K562 (cell line): ENCODE measurements around the gene ERVH48-1. TPM values are rescaled to one million over a fixed set of nuclear protein-coding genes. Genes with fewer than 3 reads are reported as not detected.
A peak's percentile ranks its signal among the peaks of the same experiment; 100 is the strongest.

ENCODE experiments used
- ESRRA ChIP-seq: fragments of 450-650 bp; IDR thresholded peaks from 2 replicates; pipeline ENCODE4 v1.6.1; 2014; ENCODE audit warnings: low read depth, mild to moderate bottlenecking, moderate library complexity, borderline replicate concordance
- FOXA1 ChIP-seq: fragments of 450-650 bp; IDR thresholded peaks from 2 replicates; pipeline ENCODE4 v1.6.1; 2016; ENCODE audit warnings: mild to moderate bottlenecking, borderline replicate concordance
- KDM4B ChIP-seq, 2 experiments: fragments of 450-650 bp in 1 of 2; sonication (generic) in 1 of 2; IDR thresholded peaks; 2 replicates each; pipeline ENCODE4 v1.6.1; 2016 to 2017; ENCODE audit warnings: borderline replicate concordance in 2 of 2, antibody characterized with exemption in 1 of 2, low read depth in 1 of 2, mild to moderate bottlenecking in 1 of 2
- MTF1 ChIP-seq: fragments of 250-450 bp; sonication (Bioruptor Pico); IDR thresholded peaks from 2 replicates; pipeline ENCODE4 v1.9.0; 2021; ENCODE audit warnings: moderate library complexity, mild to moderate bottlenecking, inconsistent platforms, borderline replicate concordance
- THRAP3 ChIP-seq: fragments of 450-650 bp; IDR thresholded peaks from 2 replicates; pipeline ENCODE4 v1.6.1; 2016; ENCODE audit warnings: mild to moderate bottlenecking, inconsistent platforms, borderline replicate concordance
- WHSC1 ChIP-seq: IDR thresholded peaks from one replicate; pipeline ENCODE4 v1.6.1; 2012; ENCODE audit warnings: low read length, control low read depth, inconsistent platforms
- YY1 ChIP-seq, 3 experiments: IDR thresholded peaks; 2 replicates each; pipeline ENCODE4 v1.6.1; 2011; ENCODE audit warnings: low read length in 2 of 3, mild to moderate bottlenecking in 2 of 3, moderate library complexity in 2 of 3, borderline replicate concordance in 1 of 3, control low read depth in 1 of 3, low read depth in 1 of 3; ENCODE audit not compliant: insufficient read depth in 3 of 3, insufficient replicate concordance in 2 of 3, control insufficient read depth in 1 of 3, insufficient read length in 1 of 3; ENCODE audit errors: extremely low read depth in 1 of 3
- polyA plus RNA-seq, 8 experiments: library from polyadenylated mRNA; depleted of rRNA in 4 of 8; stranded (reverse) in 5 of 8; unstranded in 3 of 8; fragments of >200 nt; fragmentation: Nextera tagmentation in 2 of 8; fragmentation: Illumina TruSeq in 1 of 8; extraction: Ambion mirVana in 2 of 8; extraction: Trizol in 1 of 8; gene quantifications; 2 replicates each; pipeline versions ENCODE4 v1.2.1 to v1.2.3, GENCODE V29; 2011 to 2014; ENCODE audit warnings: inconsistent platforms in 1 of 8, missing spikeins in 1 of 8
- total RNA-seq, 7 experiments: library from RNA; depleted of rRNA in 6 of 7; stranded (reverse); fragments of >200 nt in 6 of 7; fragmentation: Illumina TruSeq in 2 of 7; extraction: Trizol in 2 of 7; gene quantifications; 2 replicates each; pipeline versions ENCODE4 v1.2.1 to v1.2.3, GENCODE V29; 2011 to 2021; ENCODE audit warnings: low replicate concordance in 1 of 7
- TF ChIP-seq, protein P1 (sequence below): fragments of 450-650 bp; formaldehyde crosslinking; IDR thresholded peaks from 2 replicates; pipeline ENCODE4 v1.4.0; 2020; ENCODE audit warnings: mild to moderate bottlenecking, moderate library complexity
- TF ChIP-seq, protein P2 (sequence below): fragments of 250-450 bp; sonication (Bioruptor Pico); IDR thresholded peaks from 2 replicates; pipeline ENCODE4 v1.5.0; 2021; ENCODE audit warnings: mild to moderate bottlenecking, borderline replicate concordance
- TF ChIP-seq, protein P3 (sequence below): fragments of 450-650 bp; IDR thresholded peaks from one replicate; pipeline ENCODE4 v1.6.1; 2018; ENCODE audit warnings: mild to moderate bottlenecking, moderate library complexity; ENCODE audit not compliant: partially characterized antibody
- TF ChIP-seq, protein P4 (sequence below), 2 experiments: fragments of 450-650 bp in 1 of 2; sonication (generic) in 1 of 2; formaldehyde crosslinking; conservative IDR thresholded peaks; 2 replicates each; pipeline versions ENCODE4 v1.4.0 to v1.8.1; 2020 to 2022; ENCODE audit warnings: mild to moderate bottlenecking in 1 of 2, missing genetic modification reagents in 1 of 2

The ERVH48-1 gene
- total and polyA plus RNA-seq, 9 of the 15 experiments (the other 6 are each of a cell fraction or from before 2014, with no cell fraction given) = 0.08 to 0.49 (median 0.16) TPM; not detected in 3

DNA sequence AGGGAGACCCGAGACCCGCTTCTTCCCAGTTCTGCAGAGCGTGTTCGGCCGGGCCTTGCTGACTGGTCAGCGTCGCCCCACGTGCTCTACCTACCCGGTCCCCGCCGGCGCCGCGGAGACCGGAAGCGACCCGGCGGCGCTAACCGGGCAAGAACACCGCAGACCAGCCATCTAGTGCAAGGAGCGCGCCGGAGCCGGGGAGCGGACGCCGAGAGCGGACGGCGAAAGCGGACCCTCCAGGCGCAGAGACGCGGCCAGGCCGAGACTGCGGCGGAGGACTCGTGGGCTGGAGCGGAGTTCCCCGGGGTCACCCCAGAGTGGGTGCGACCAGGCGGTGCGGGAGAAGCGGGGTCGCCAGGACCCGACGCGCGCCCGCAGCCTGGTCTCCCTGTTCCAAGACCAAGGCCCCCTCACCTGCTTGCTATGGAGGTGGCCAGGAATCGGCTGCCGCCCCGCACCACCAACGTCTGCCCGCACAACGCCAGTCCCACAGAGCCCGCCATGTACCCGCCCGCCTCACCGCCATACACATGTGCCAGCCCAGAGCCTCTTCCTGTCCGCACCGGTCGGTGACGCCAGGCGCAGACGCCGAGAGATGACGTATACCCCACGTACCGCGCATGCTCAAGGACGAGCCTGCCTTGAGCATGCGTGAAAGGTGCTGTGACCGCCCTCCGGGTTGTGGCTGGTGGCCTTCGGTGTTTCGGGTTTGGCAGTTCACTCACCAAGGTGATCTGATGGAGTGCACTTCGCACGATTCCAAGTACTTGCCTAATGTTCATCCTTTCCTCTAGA, 46.2 kb downstream of the ERVH48-1 start, which contains the start of gene WDR4 (continued):
- TF ChIP-seq, protein P1, sequence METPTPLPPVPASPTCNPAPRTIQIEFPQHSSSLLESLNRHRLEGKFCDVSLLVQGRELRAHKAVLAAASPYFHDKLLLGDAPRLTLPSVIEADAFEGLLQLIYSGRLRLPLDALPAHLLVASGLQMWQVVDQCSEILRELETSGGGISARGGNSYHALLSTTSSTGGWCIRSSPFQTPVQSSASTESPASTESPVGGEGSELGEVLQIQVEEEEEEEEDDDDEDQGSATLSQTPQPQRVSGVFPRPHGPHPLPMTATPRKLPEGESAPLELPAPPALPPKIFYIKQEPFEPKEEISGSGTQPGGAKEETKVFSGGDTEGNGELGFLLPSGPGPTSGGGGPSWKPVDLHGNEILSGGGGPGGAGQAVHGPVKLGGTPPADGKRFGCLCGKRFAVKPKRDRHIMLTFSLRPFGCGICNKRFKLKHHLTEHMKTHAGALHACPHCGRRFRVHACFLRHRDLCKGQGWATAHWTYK = peak; percentile 13; the same call in 1 of the 2 replicates
- no peak for TF ChIP-seq WHSC1
- TF ChIP-seq, protein P2, sequence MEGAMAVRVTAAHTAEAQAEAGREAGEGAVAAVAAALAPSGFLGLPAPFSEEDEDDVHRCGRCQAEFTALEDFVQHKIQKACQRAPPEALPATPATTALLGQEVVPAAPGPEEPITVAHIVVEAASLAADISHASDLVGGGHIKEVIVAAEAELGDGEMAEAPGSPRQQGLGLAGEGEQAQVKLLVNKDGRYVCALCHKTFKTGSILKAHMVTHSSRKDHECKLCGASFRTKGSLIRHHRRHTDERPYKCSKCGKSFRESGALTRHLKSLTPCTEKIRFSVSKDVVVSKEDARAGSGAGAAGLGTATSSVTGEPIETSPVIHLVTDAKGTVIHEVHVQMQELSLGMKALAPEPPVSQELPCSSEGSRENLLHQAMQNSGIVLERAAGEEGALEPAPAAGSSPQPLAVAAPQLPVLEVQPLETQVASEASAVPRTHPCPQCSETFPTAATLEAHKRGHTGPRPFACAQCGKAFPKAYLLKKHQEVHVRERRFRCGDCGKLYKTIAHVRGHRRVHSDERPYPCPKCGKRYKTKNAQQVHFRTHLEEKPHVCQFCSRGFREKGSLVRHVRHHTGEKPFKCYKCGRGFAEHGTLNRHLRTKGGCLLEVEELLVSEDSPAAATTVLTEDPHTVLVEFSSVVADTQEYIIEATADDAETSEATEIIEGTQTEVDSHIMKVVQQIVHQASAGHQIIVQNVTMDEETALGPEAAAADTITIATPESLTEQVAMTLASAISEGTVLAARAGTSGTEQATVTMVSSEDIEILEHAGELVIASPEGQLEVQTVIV (CRISPR knock-in tag) = no peak
- peak; percentile 37 for TF ChIP-seq ESRRA
- TF ChIP-seq, protein P3, sequence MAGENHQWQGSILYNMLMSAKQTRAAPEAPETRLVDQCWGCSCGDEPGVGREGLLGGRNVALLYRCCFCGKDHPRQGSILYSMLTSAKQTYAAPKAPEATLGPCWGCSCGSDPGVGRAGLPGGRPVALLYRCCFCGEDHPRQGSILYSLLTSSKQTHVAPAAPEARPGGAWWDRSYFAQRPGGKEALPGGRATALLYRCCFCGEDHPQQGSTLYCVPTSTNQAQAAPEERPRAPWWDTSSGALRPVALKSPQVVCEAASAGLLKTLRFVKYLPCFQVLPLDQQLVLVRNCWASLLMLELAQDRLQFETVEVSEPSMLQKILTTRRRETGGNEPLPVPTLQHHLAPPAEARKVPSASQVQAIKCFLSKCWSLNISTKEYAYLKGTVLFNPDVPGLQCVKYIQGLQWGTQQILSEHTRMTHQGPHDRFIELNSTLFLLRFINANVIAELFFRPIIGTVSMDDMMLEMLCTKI = no peak
- 0 out of 2 replicates have a peak, but pooled peaks have one; percentile 20 for TF ChIP-seq MTF1 (CRISPR knock-in tag)
- TF ChIP-seq YY1 (IDR thresholded peaks at IDR 0.05; ENCODE audit: borderline replicate concordance in 1 of 3, control insufficient read depth in 1 of 3, extremely low read depth in 1 of 3, insufficient read depth in 3 of 3, insufficient read length in 1 of 3, insufficient replicate concordance in 2 of 3, low read depth in 1 of 3, low read length in 2 of 3) = peak; percentile 66 to 92 (median 84)
- TF ChIP-seq, protein P4, sequence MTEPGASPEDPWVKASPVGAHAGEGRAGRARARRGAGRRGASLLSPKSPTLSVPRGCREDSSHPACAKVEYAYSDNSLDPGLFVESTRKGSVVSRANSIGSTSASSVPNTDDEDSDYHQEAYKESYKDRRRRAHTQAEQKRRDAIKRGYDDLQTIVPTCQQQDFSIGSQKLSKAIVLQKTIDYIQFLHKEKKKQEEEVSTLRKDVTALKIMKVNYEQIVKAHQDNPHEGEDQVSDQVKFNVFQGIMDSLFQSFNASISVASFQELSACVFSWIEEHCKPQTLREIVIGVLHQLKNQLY (CRISPR knock-in tag; conservative IDR thresholded peaks at IDR 0.05) = no peak
- TF ChIP-seq KDM4B (IDR thresholded peaks at IDR 0.05; ENCODE audit: borderline replicate concordance in 2 of 2, low read depth in 1 of 2) = no peak
- TF ChIP-seq FOXA1 = no peak
- TF ChIP-seq THRAP3 = no peak
